Left renal cortex interstitium (tissue), 4 donors: ENCODE measurements around the gene MRPS18A. TPM values are rescaled to one million over a fixed set of nuclear protein-coding genes. Genes with fewer than 3 reads are reported as not detected.

ENCODE experiments used
- polyA plus RNA-seq, 4 donors: library from polyadenylated mRNA; unstranded; fragments of 120-200 nt; gene quantifications; one replicate each; pipeline ENCODE4 v1.2.1, GENCODE V29; 2013; ENCODE audit not compliant: insufficient read length in 4 of 4

MRPS18A gene
- polyA plus RNA-seq, 4 donors = 40.5 to 62.0 (median 49.1) TPM

Other genes starting within 250 kb of the MRPS18A start
- 1 to 10 TPM in 3 of 4 donors, under 1 TPM in 1; 0.93 to 1.9 (median 1.3) TPM for gene DLK2, start 232.2 kb downstream of the MRPS18A start, polyA plus RNA-seq
- 10 to 100 TPM; 24.6 to 50.2 (median 36.8) TPM for gene TJAP1, start 210.2 kb downstream of the MRPS18A start, polyA plus RNA-seq
- 1 to 10 TPM in 3 of 4 donors, under 1 TPM in 1; 0.95 to 1.8 (median 1.4) TPM for gene LRRC73, start 177.4 kb downstream of the MRPS18A start, polyA plus RNA-seq
- 100 to 1,000 TPM; 136 to 156 (median 146) TPM for gene YIPF3, start 170.9 kb downstream of the MRPS18A start, polyA plus RNA-seq
- 10 to 100 TPM; 33.9 to 43.6 (median 39.4) TPM for gene POLR1C, start 170.7 kb downstream of the MRPS18A start, polyA plus RNA-seq
- 10 to 100 TPM; 39.8 to 58.0 (median 46.0) TPM for gene XPO5, start 111.8 kb downstream of the MRPS18A start, polyA plus RNA-seq
- gene POLH, start 111.6 kb downstream of the MRPS18A start, polyA plus RNA-seq = 10 to 100 TPM; 16.8 to 25.0 (median 23.3) TPM
- 10 to 100 TPM; 42.1 to 68.1 (median 55.2) TPM for gene GTPBP2, start 58.5 kb downstream of the MRPS18A start, polyA plus RNA-seq
- gene MAD2L1BP, start 52.0 kb downstream of the MRPS18A start, polyA plus RNA-seq = 10 to 100 TPM; 21.7 to 30.4 (median 27.6) TPM
- 1 to 10 TPM; 1.3 to 1.5 (median 1.4) TPM for gene RSPH9, start 42.8 kb downstream of the MRPS18A start, polyA plus RNA-seq
- gene VEGFA, start 82.4 kb upstream of the MRPS18A start, polyA plus RNA-seq = 100 to 1,000 TPM; 222 to 402 (median 302) TPM